GM10266 (cell line): ENCODE results near the gene RPUSD3.

Experiments used
- DNase-seq: peaks from one replicate; pipeline ENCODE4 v3.0.0; 2012; ENCODE audit errors: extremely low spot score
- CTCF ChIP-seq: IDR thresholded peaks from 2 replicates; pipeline ENCODE4 v1.5.1; 2012; ENCODE audit warnings: mild to moderate bottlenecking, low read depth; ENCODE audit not compliant: control insufficient read depth, insufficient read depth; ENCODE audit errors: missing control alignments

Gene RPUSD3

DNA sequence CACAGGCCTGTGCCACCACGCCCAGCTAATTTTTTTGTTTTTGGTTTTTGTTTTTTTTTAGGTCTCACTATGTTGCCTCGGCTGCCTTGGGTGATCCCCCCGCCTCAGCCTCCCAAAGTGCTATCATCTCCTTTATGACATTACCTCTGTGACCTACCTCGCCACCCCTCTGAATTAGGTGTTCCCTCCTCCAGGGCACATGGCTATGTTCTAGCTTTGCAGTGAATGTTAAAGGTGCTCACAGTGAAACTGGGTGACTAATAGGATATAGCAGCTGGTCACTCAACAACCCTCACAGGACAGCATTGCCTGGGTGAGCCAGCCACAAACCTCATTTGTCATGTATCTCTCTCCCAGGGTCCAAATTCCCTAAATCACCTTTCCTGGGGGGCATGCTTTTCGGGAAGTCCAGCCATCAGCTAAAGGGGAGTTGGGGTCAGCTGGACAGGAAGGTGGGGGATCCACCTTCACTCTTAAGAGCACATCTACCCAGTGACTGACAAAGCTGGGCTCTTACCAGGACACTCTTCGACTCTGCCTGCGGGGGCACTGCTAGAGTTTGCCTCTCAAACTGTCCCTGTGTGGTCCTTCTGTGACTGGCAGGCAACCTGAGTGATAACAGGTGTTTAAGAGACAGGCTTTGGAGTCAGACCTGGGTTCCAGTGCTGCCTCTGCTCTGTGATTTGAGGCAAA is 35.3 kb downstream of the RPUSD3 start:
- peak; percentile 67 for DNase-seq
- TF ChIP-seq CTCF, result peak; percentile 24

- TF ChIP-seq CTCF, result no peak
- DNase-seq, result no peak
These were observed 35.8 kb downstream of the RPUSD3 start for GRCh38 chr3:9807981-9808344.

GRCh38 chr3:9806688-9807589 is 36.9 kb downstream of the RPUSD3 start:
- no peak for TF ChIP-seq CTCF
- DNase-seq, result no peak

GRCh38 chr3:9806137-9806536 is 37.7 kb downstream of the RPUSD3 start:
- TF ChIP-seq CTCF, result no peak
- DNase-seq, result no peak

DNA sequence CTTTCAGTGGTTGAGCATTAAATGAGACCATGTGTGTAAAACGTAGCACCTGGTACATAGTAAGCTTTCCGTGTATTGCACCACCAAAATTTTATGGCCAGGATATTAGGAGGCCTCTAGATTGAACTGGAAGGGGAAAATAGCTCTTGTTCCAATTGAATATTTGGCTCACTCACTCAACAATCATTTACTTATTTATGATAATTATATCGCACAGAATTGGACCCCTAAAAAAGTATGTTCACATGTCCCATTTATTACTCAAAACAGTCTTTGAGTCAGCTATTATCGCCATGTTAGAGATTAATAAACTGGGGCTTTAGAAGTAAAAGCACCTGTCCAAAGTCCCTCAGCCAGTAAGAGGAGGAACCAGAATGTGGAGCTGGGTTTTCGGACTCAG is 38.8 kb downstream of the RPUSD3 start:
- TF ChIP-seq CTCF, result no peak
- no peak for DNase-seq

- no peak for DNase-seq
- TF ChIP-seq CTCF, result no peak
These were observed 40.3 kb downstream of the RPUSD3 start for GRCh38 chr3:9803494-9803893.

GRCh38 chr3:9800529-9800928 is 43.3 kb downstream of the RPUSD3 start:
- peak; percentile 32 for TF ChIP-seq CTCF

More at GRCh38 chr3:9800529-9800928, 43.3 kb downstream of the RPUSD3 start:
- no peak for DNase-seq
